CD14-positive monocyte (primary cell): Measurements from ENCODE around the gene STK38L. TPM values are rescaled to one million over a fixed set of nuclear protein-coding genes. Genes with fewer than 3 reads are reported as not detected.
A peak's percentile ranks its signal among the peaks of the same experiment; 100 is the strongest.

Experiments
- DNase-seq, 3 donors: peaks; one replicate each; pipeline ENCODE4 v3.0.0-alpha.2; 2011 to 2022
- H2AFZ ChIP-seq: 2 replicates; pipeline ENCODE4 v1.6.0; 2012; ENCODE audit warnings: mild to moderate bottlenecking, low read depth, low read length, inconsistent platforms; ENCODE audit not compliant: insufficient read depth, poor library complexity, severe bottlenecking
- H3K27ac ChIP-seq, 2 donors: 1 replicate in 1 of 2; 2 replicates in 1 of 2; pipeline ENCODE4 v1.5.1; 2012 to 2013; ENCODE audit warnings: low read length in 2 of 2, control low read depth in 1 of 2, inconsistent platforms in 1 of 2, low read depth in 1 of 2, mild to moderate bottlenecking in 1 of 2
- H3K27me3 ChIP-seq, 2 donors: one replicate each; pipeline versions ENCODE4 v1.6.0 to v1.6.1; 2011 to 2013; ENCODE audit warnings: low read length in 2 of 2; ENCODE audit not compliant: control insufficient read depth in 2 of 2, insufficient read depth in 2 of 2
- H3K36me3 ChIP-seq, 2 donors: replicated peaks in 1 of 2; 1 replicate in 1 of 2; 2 replicates in 1 of 2; pipeline versions ENCODE4 v1.5.1 to v1.6.1; 2012 to 2013; ENCODE audit warnings: low read length in 2 of 2, control low read depth in 1 of 2, inconsistent platforms in 1 of 2, mild to moderate bottlenecking in 1 of 2; ENCODE audit not compliant: insufficient read depth in 2 of 2, control insufficient read depth in 1 of 2
- H3K4me1 ChIP-seq, 2 donors: 1 replicate in 1 of 2; 2 replicates in 1 of 2; pipeline versions ENCODE4 v1.5.1 to v1.6.1; 2012 to 2013; ENCODE audit warnings: low read length in 2 of 2, control low read depth in 1 of 2, inconsistent platforms in 1 of 2, mild to moderate bottlenecking in 1 of 2, moderate library complexity in 1 of 2; ENCODE audit not compliant: insufficient read depth in 2 of 2, control insufficient read depth in 1 of 2
- H3K4me2 ChIP-seq: replicated peaks from 2 replicates; pipeline ENCODE3; 2012; ENCODE audit warnings: low read length, moderate library complexity, mild to moderate bottlenecking; ENCODE audit not compliant: poor library complexity, severe bottlenecking; ENCODE audit errors: extremely low read depth
- H3K4me3 ChIP-seq, 3 experiments: fragments of 200-600 bp in 1 of 3; sonication (generic) in 1 of 3; replicated peaks in 1 of 3; 1 replicate in 2 of 3; 2 replicates in 1 of 3; pipeline ENCODE4 v1.5.1; 2011 to 2013; ENCODE audit warnings: low read length in 3 of 3, mild to moderate bottlenecking in 3 of 3, control low read depth in 2 of 3, low read depth in 2 of 3, inconsistent platforms in 1 of 3, moderate library complexity in 1 of 3
- H3K79me2 ChIP-seq: 2 replicates; pipeline ENCODE4 v1.6.0; 2012; ENCODE audit warnings: mild to moderate bottlenecking, control low read depth, inconsistent platforms, low read length, moderate library complexity; ENCODE audit not compliant: insufficient read depth
- H3K9ac ChIP-seq: 2 replicates; pipeline ENCODE4 v1.6.0; 2017; ENCODE audit warnings: low read length, mild to moderate bottlenecking; ENCODE audit not compliant: insufficient read depth, poor library complexity, severe bottlenecking
- H3K9me3 ChIP-seq, 2 donors: replicated peaks in 1 of 2; 1 replicate in 1 of 2; 2 replicates in 1 of 2; pipeline versions ENCODE4 v1.5.1 to v1.6.1; 2012 to 2013; ENCODE audit warnings: low read length in 2 of 2, control low read depth in 1 of 2; ENCODE audit not compliant: control insufficient read depth in 1 of 2, insufficient read depth in 1 of 2
- H4K20me1 ChIP-seq: 2 replicates; pipeline ENCODE4 v1.6.0; 2012; ENCODE audit warnings: mild to moderate bottlenecking, low read length, control low read depth, moderate library complexity; ENCODE audit not compliant: insufficient read depth
- H3K27ac Mint-ChIP-seq, 7 donors: one replicate each; pipeline ENCODE4 v1.8.0; 2020; ENCODE audit warnings: mild to moderate bottlenecking in 7 of 7, mixed read lengths in 7 of 7, moderate library complexity in 6 of 7, inconsistent platforms in 2 of 7
- H3K27me3 Mint-ChIP-seq, 3 donors: one replicate each; pipeline ENCODE4 v1.8.0; 2021 to 2022; ENCODE audit warnings: low read depth in 3 of 3, mild to moderate bottlenecking in 3 of 3, mixed read lengths in 3 of 3, moderate library complexity in 3 of 3, inconsistent platforms in 1 of 3
- H3K36me3 Mint-ChIP-seq, 2 donors: one replicate each; pipeline ENCODE4 v1.8.0; 2020; ENCODE audit warnings: mixed read lengths in 2 of 2, inconsistent platforms in 1 of 2, mild to moderate bottlenecking in 1 of 2
- H3K4me1 Mint-ChIP-seq: one replicate; pipeline ENCODE4 v1.8.0; 2020; ENCODE audit warnings: mild to moderate bottlenecking, mixed read lengths
- H3K4me3 Mint-ChIP-seq, 2 donors: one replicate each; pipeline ENCODE4 v1.8.0; 2020; ENCODE audit warnings: mild to moderate bottlenecking in 2 of 2, mixed read lengths in 2 of 2, moderate library complexity in 1 of 2
- H3K9me3 Mint-ChIP-seq, 7 donors: one replicate each; pipeline ENCODE4 v1.8.0; 2020 to 2022; ENCODE audit warnings: mixed read lengths in 7 of 7, mild to moderate bottlenecking in 6 of 7, moderate library complexity in 6 of 7, inconsistent platforms in 2 of 7
- WGBS: methylation state at CpG from one replicate; pipeline ENCODE4 v1.1.5; 2013; ENCODE audit warnings: missing lambda C conversion rate; ENCODE audit not compliant: insufficient coverage; 5-methylcytosine and 5-hydroxymethylcytosine counted together
- intact Hi-C, 2 donors: fragments of 100-400 bp; cut with micrococcal nuclease; formaldehyde crosslinking; loops; one replicate each; pipeline versions ENCODE4 v1.15.0 to v1.15.1; 2023
- polyA plus RNA-seq, 3 donors: library from polyadenylated mRNA; depleted of rRNA in 1 of 3; unstranded in 2 of 3; stranded (reverse) in 1 of 3; fragments of 300-500 nt in 2 of 3; fragments of >200 nt in 1 of 3; fragmentation: Illumina TruSeq in 2 of 3; gene quantifications; 1 replicate in 2 of 3; 2 replicates in 1 of 3; pipeline ENCODE4 v1.2.3, GENCODE V29; 2012 to 2021
- TF ChIP-seq, protein P1 (sequence below): fragments of 200-600 bp; IDR thresholded peaks from one replicate; pipeline ENCODE4 v1.8.0; 2022; ENCODE audit warnings: antibody characterized with exemption, mild to moderate bottlenecking

The STK38L gene
- polyA plus RNA-seq, 3 donors = 20.0 to 29.5 (median 20.5) TPM

DNA sequence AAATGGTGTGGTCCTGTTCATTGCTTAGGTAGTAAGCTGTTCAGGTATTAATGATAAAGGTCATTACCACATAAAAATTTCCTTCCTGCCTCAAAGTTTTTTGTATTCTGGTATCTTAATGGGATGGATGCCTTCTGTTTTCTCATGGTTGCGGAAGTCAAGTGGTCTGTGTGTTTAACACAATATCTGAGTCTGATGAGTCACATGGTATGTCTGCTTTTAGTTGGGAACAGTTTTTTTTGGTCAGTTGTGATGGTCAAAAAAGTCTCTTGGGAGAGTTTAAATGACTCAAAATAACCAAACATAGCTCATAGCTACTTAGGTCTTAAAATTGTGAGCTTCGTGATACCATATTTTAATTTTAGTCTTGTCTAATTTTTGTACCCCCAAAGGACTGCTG is 40.7 kb downstream of the STK38L start:
- intact Hi-C loops = no loop called here
- TF ChIP-seq, protein P1, sequence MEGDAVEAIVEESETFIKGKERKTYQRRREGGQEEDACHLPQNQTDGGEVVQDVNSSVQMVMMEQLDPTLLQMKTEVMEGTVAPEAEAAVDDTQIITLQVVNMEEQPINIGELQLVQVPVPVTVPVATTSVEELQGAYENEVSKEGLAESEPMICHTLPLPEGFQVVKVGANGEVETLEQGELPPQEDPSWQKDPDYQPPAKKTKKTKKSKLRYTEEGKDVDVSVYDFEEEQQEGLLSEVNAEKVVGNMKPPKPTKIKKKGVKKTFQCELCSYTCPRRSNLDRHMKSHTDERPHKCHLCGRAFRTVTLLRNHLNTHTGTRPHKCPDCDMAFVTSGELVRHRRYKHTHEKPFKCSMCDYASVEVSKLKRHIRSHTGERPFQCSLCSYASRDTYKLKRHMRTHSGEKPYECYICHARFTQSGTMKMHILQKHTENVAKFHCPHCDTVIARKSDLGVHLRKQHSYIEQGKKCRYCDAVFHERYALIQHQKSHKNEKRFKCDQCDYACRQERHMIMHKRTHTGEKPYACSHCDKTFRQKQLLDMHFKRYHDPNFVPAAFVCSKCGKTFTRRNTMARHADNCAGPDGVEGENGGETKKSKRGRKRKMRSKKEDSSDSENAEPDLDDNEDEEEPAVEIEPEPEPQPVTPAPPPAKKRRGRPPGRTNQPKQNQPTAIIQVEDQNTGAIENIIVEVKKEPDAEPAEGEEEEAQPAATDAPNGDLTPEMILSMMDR = no peak
- Histone ChIP-seq H3K27me3 (no peaks in the 10 kb centered on the region), H3K4me1 (peaks cover 5 to 7% of the 10 kb centered on the region in 2 donors), H3K27ac (no peak overlapping the region), H4K20me1 (peaks cover 98% of the 10 kb centered on the region), H3K4me2 (no peak overlapping the region), H2AFZ (no peak overlapping the region), H3K9ac (no peak overlapping the region), H3K4me3 (no peak overlapping the region), H3K79me2 (peaks cover 59% of the 10 kb centered on the region), H3K9me3 (no peaks in the 10 kb centered on the region), H3K36me3 (peaks cover 2 to 23% of the 10 kb centered on the region in 2 donors)
- Mint-ChIP-seq H3K4me1 (peaks cover 8% of the 10 kb centered on the region), H3K36me3 (peaks cover 20 to 23% of the 10 kb centered on the region in 2 donors), H3K27ac (no peak overlapping the region), H3K27me3 (no peaks in the 10 kb centered on the region), H3K9me3 (no peaks in the 10 kb centered on the region), H3K4me3 (no peak overlapping the region)
- DNase-seq = no peak
- no CpG with 5 or more reads among the region's 2 CpGs for WGBS

DNA sequence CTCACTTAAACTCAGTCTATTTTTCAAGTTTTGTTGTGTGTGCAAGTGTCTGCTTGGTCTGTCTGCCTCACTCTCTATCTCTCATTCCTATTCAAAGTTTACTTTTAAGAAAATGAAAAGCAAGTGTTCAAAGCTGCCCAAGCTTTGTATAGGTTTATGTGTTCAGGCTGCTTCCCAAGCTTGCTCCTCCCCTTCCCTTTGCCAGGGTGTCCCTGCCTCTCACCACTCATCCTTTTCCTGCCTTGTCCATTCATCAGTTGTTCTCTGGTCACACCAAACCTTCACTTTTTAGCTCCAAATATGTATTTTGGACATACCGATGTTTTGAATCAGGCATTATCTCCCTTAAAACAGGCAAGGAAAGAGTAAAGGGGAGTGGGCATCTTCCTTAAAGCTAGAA is 41.3 kb downstream of the STK38L start:
- Histone ChIP-seq H3K4me3 (no peak overlapping the region), H4K20me1 (peaks cover 98% of the 10 kb centered on the region), H2AFZ (no peak overlapping the region), H3K79me2 (peaks cover 62% of the 10 kb centered on the region), H3K4me2 (no peak overlapping the region), H3K9me3 (no peaks in the 10 kb centered on the region), H3K27ac (no peak overlapping the region), H3K9ac (no peak overlapping the region), H3K4me1 (peaks cover under 1% of the 10 kb centered on the region in 2 donors), H3K27me3 (no peaks in the 10 kb centered on the region), H3K36me3 (peaks cover 2 to 22% of the 10 kb centered on the region in 2 donors)
- Mint-ChIP-seq H3K4me3 (no peak overlapping the region), H3K36me3 (peaks cover 20 to 23% of the 10 kb centered on the region in 2 donors), H3K27ac (peak overlapping the region in 1 of 7 donors; percentile 37), H3K4me1 (peaks cover 3% of the 10 kb centered on the region), H3K27me3 (no peaks in the 10 kb centered on the region), H3K9me3 (no peaks in the 10 kb centered on the region)
- no CpG with 5 or more reads among the region's 1 CpG for WGBS
- TF ChIP-seq, protein P1 = no peak
- intact Hi-C loops = no loop called here
- DNase-seq = no peak
